LNCAP (cell line): Measurements from ENCODE around the gene RASAL2.

Source experiments
- TF ChIP-seq, protein P1 (sequence below): fragments of 450-650 bp; IDR thresholded peaks from 2 replicates; pipeline ENCODE4 v1.5.1; 2017; ENCODE audit warnings: mild to moderate bottlenecking

Gene RASAL2

GRCh38 chr1:178093951-178094738 lies at the start of gene RASAL2:
TSS of gene RASAL2 (plus strand) at chr1:178094104. CDS start at chr1:178094493, 389 bp downstream.
- TF ChIP-seq, protein P1, sequence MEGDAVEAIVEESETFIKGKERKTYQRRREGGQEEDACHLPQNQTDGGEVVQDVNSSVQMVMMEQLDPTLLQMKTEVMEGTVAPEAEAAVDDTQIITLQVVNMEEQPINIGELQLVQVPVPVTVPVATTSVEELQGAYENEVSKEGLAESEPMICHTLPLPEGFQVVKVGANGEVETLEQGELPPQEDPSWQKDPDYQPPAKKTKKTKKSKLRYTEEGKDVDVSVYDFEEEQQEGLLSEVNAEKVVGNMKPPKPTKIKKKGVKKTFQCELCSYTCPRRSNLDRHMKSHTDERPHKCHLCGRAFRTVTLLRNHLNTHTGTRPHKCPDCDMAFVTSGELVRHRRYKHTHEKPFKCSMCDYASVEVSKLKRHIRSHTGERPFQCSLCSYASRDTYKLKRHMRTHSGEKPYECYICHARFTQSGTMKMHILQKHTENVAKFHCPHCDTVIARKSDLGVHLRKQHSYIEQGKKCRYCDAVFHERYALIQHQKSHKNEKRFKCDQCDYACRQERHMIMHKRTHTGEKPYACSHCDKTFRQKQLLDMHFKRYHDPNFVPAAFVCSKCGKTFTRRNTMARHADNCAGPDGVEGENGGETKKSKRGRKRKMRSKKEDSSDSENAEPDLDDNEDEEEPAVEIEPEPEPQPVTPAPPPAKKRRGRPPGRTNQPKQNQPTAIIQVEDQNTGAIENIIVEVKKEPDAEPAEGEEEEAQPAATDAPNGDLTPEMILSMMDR: no peak; the same call in 1 of the 2 replicates

DNA sequence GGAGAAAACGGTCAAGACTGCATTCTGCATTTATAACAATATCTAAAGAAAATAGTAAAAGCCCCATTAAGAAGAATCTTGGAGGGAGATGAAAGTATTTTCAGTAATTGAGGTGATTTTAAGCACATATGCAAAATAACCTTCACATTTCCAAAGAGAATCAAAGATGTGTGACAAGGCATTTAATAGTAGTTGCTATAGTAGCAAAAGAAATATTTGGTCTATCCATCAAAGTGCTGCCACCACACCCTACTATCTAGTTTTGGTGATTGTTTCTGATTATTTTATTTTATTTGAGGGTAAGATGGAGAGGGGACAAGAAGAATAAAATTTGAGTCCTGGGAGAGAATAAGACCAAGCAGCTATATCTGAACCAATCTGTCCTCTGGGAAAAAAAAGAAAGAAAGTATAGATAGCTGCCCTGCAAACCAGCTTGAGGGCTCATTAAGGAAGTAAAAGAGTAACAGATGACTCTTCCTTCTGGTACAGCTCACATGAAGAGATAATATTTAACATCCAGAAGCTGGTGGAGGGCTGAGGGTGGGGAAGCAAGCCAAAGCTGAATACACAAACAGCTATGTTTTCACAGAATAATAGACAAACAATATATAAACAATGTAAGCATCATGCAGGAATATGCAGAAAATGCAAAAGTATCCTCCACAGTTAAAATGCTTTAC lies 47.2 kb upstream of the RASAL2 start:
- TF ChIP-seq, protein P1: no peak

DNA sequence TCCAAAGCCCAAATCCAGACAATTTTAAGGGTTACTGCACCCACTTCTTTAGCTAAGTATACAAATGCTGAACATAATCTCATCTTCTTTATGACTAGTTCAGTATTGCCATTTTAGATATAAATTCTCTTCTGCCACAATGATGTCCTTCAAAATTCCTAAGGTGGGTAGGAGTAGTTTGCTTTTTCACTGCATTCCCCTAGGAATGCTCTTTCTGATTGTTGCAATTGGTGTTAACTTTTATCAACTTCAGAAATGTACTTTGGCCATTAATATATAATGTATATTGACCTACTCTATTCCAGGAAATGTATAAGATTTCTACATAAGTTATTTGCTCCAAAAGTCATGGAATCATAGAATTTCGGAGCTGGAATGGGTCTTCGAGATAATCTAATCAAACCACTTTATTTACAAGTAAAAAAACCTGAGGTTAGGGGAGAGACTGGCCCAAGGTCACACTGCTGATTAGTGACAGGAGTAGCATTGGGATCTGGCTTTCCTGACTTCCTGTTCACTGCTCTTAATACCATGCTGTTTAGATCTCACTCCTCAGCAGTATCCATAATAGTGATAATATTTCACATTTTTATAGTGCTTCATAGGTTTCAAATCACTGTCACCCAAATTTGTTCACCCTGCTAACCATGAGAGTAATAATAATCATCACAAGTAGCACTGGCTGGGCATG lies 46.4 kb upstream of the RASAL2 start:
- TF ChIP-seq, protein P1: no peak

GRCh38 chr1:178048426-178048825 lies 45.5 kb upstream of the RASAL2 start:
- TF ChIP-seq, protein P1: no peak

DNA sequence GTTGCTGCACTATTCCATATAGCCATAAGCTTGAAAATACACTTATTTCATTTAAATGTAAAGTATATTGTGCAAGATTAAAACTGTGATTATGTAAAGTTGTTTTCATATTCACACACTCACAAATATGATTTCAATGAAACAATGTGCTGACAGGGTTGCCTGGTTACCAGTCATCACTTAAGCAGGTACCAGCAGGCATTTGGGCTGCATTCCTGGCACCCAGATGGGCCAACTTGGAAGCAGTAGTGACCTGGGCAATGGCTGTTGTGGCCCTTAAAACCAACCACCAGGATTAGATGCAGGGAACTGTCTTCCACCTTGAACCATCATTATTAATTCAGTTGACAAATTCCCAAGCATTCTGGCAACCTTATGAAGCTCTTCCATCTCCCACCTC lies 45.0 kb upstream of the RASAL2 start:
- TF ChIP-seq, protein P1: no peak

DNA sequence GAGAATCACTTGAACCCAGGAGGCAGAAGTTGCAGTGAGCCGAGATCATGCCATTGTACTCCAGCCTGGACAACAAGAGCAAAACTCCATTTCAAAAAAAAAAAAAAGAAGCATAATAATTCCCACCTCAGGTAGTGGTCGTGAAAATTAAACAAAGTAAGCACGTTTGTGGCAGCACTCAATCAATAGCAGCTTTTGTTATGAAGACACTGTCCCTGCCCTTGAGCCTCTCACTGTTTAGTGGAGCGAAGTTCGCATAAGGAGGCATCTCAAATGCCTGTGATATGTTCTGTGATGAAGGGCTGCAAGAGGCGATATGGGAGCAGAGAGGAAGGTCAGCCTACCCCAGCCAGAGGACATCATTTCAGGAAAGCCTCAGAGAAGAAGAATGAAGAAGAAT lies 43.8 kb upstream of the RASAL2 start:
- TF ChIP-seq, protein P1: no peak

- TF ChIP-seq, protein P1: no peak
Measured at GRCh38 chr1:178051071-178051470, 42.8 kb upstream of the RASAL2 start.
